ENCODE measurements around the gene KLK7. TPM values are rescaled to one million over a fixed set of nuclear protein-coding genes. Genes with fewer than 3 reads are reported as not detected.

Gene KLK7
- total RNA-seq, 1 experiment from 2014 or later = not detected

- Mint-ChIP-seq H3K36me3 (ENCODE audit: insufficient read depth, unreplicated experiment) (no peaks in the 10 kb centered on the region), H3K27ac (ENCODE audit: low read depth, unreplicated experiment) (peak overlapping the region; percentile 27), H3K9me3 (ENCODE audit: unreplicated experiment) (peaks cover 15% of the 10 kb centered on the region), H3K27me3 (ENCODE audit: insufficient read depth, unreplicated experiment) (peaks cover 16% of the 10 kb centered on the region), H3K4me1 (ENCODE audit: insufficient read depth, unreplicated experiment) (peaks cover 28% of the 10 kb centered on the region), H3K4me3 (ENCODE audit: unreplicated experiment) (no peak overlapping the region)
- intact Hi-C loops (cut with micrococcal nuclease) = loop anchor here (5.0 kb wide), 1 partner anchor 725 kb away; no protein-coding TSS in a partner anchor
- TF ChIP-seq CTCF (IDR thresholded peaks at IDR 0.05; ENCODE audit: unreplicated experiment) = no peak
- BruUV-seq (replicated peaks) = no TSS peak
- ChIA-PET CTCF (interaction anchor here (0.6 to 0.7 kb wide), 3 partner anchors 8 to 87 kb away, joined by 3 read pairs; no protein-coding TSS in a partner anchor), POLR2A (interaction anchor here (0.7 kb wide), 1 partner anchor 136 kb away, joined by 3 read pairs; no protein-coding TSS in a partner anchor)
- DNase-seq (ENCODE audit: unreplicated experiment) = peak; percentile 86
Measured at GRCh38 chr19:50932018-50932689, 51.6 kb downstream of the KLK7 start.

GRCh38 chr19:50931023-50931422, 52.7 kb downstream of the KLK7 start:
- ChIA-PET CTCF (interaction anchor here (0.7 to 2.8 kb wide), 6 partner anchors 9 to 781 kb away, joined by 3 to 13 read pairs (median 4); no protein-coding TSS in a partner anchor), POLR2A (no interaction called here)
- intact Hi-C loops (cut with micrococcal nuclease) = loop anchor here (5.0 kb wide), 1 partner anchor 726 kb away; no protein-coding TSS in a partner anchor

GRCh38 chr19:50928831-50929230, 54.9 kb downstream of the KLK7 start:
- TF ChIP-seq CTCF (IDR thresholded peaks at IDR 0.05; ENCODE audit: unreplicated experiment) = no peak
- peaks cover 26% of the 10 kb centered on the region for H3K4me1 Mint-ChIP-seq (ENCODE audit: insufficient read depth, unreplicated experiment)
- intact Hi-C loops (cut with micrococcal nuclease) = loop anchor here (2.0 kb wide), 1 partner anchor 168 kb away; no protein-coding TSS in a partner anchor
- no peak for DNase-seq (ENCODE audit: unreplicated experiment)
- no TSS peak for BruUV-seq (replicated peaks)
- CTCF ChIA-PET = interaction anchor here (0.6 to 2.8 kb wide), 4 partner anchors 41 to 405 kb away, joined by 3 to 13 read pairs (median 3); no protein-coding TSS in a partner anchor
- H3K9me3 Mint-ChIP-seq (ENCODE audit: unreplicated experiment) = peaks cover 15% of the 10 kb centered on the region
- H3K27me3 Mint-ChIP-seq (ENCODE audit: insufficient read depth, unreplicated experiment) = peaks cover 16% of the 10 kb centered on the region
- H3K27ac Mint-ChIP-seq (ENCODE audit: low read depth, unreplicated experiment) = no peak overlapping the region
- no peak overlapping the region for H3K4me3 Mint-ChIP-seq (ENCODE audit: unreplicated experiment)
- POLR2A ChIA-PET = no interaction called here
- H3K36me3 Mint-ChIP-seq (ENCODE audit: insufficient read depth, unreplicated experiment) = no peaks in the 10 kb centered on the region

More at GRCh38 chr19:50931023-50931422, 52.7 kb downstream of the KLK7 start:
- BruUV-seq (replicated peaks) = no TSS peak
- no peak for DNase-seq (ENCODE audit: unreplicated experiment)
- H3K4me1 Mint-ChIP-seq (ENCODE audit: insufficient read depth, unreplicated experiment) = peaks cover 28% of the 10 kb centered on the region
- peaks cover 15% of the 10 kb centered on the region for H3K9me3 Mint-ChIP-seq (ENCODE audit: unreplicated experiment)
- H3K4me3 Mint-ChIP-seq (ENCODE audit: unreplicated experiment) = no peak overlapping the region
- H3K36me3 Mint-ChIP-seq (ENCODE audit: insufficient read depth, unreplicated experiment) = no peaks in the 10 kb centered on the region
- peaks cover 16% of the 10 kb centered on the region for H3K27me3 Mint-ChIP-seq (ENCODE audit: insufficient read depth, unreplicated experiment)
- TF ChIP-seq CTCF (IDR thresholded peaks at IDR 0.05; ENCODE audit: unreplicated experiment) = no peak
- peak overlapping the region; percentile 27 for H3K27ac Mint-ChIP-seq (ENCODE audit: low read depth, unreplicated experiment)

Other genes starting within 250 kb of the KLK7 start
- not detected in 2 replicates for gene GPR32, start 213.5 kb downstream of the KLK7 start, total RNA-seq (2022)
- not detected in 2 replicates for gene ACP4, start 193.5 kb downstream of the KLK7 start, total RNA-seq (2022)
- 0.84 and 0.88 TPM in 2 replicates for gene KLK1, start 160.1 kb downstream of the KLK7 start, total RNA-seq (2022)
- gene KLK15, start 150.3 kb downstream of the KLK7 start, total RNA-seq (2022) = not detected in 2 replicates
- gene KLK3, start 129.0 kb downstream of the KLK7 start, total RNA-seq (2022) = not detected in 2 replicates
- gene KLK2, start 110.5 kb downstream of the KLK7 start, total RNA-seq (2022) = not detected in 2 replicates
- gene KLK4, start 72.5 kb downstream of the KLK7 start, total RNA-seq (2022) = not detected in 2 replicates
- 0.19 TPM in 1 of 2 replicates, not detected in the other for gene KLK5, start 30.9 kb downstream of the KLK7 start, total RNA-seq (2022)
- gene KLK6, start 14.3 kb downstream of the KLK7 start, total RNA-seq (2022) = not detected in 2 replicates
- not detected in 2 replicates for gene KLK8, start 17.7 kb upstream of the KLK7 start, total RNA-seq (2022)
- not detected in 2 replicates for gene KLK10, start 35.8 kb upstream of the KLK7 start, total RNA-seq (2022)
- gene KLK11, start 42.7 kb upstream of the KLK7 start, total RNA-seq (2022) = not detected in 2 replicates
- not detected in 2 replicates for gene KLK12, start 51.1 kb upstream of the KLK7 start, total RNA-seq (2022)
- gene KLK13, start 81.2 kb upstream of the KLK7 start, total RNA-seq (2022) = not detected in 2 replicates
- 0.30 TPM in 1 of 2 replicates, not detected in the other for gene KLK14, start 99.0 kb upstream of the KLK7 start, total RNA-seq (2022)
- 9.9 and 12.7 TPM in 2 replicates for gene CTU1, start 124.5 kb upstream of the KLK7 start, total RNA-seq (2022)
- not detected in 2 replicates for gene SIGLEC9, start 141.0 kb upstream of the KLK7 start, total RNA-seq (2022)
- gene SIGLEC7, start 158.4 kb upstream of the KLK7 start, total RNA-seq (2022) = not detected in 2 replicates
- 0.33 TPM in 1 of 2 replicates, not detected in the other for gene CD33, start 241.2 kb upstream of the KLK7 start, total RNA-seq (2022)